Measurements from ENCODE around the gene RDX.
"Not testable (repeated sequence)": the region's sequence is repeated elsewhere in the genome, so short reads cannot be mapped to it uniquely, and the experiment has no call there.

Gene RDX

GRCh38 chr11:110305169-110306018 lies 9.0 kb upstream of the RDX start:
- no peak for DNase-seq

DNA sequence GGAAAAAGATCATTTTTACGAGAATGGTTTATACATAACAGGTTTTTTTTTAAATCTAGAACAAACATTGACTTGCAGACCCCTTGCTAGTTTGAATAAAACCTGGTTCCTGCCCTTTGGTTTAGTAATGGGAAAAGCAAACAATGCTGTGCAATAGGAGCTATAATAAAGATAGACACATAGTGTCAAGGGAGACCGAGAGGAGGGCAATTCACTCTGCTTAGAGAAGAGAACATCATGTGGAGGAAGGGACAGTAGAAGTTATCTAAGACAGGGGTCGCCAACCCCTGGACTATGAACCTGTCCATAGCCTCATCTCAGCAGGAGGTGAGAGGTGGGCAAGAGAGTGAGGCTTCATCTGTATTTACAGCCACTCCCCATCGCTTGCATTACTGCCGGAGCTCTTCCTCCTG lies 7.0 kb upstream of the RDX start:
- DNase-seq, result no peak

- DNase-seq, result no peak
These were observed 5.2 kb upstream of the RDX start for GRCh38 chr11:110301577-110301976.

DNA sequence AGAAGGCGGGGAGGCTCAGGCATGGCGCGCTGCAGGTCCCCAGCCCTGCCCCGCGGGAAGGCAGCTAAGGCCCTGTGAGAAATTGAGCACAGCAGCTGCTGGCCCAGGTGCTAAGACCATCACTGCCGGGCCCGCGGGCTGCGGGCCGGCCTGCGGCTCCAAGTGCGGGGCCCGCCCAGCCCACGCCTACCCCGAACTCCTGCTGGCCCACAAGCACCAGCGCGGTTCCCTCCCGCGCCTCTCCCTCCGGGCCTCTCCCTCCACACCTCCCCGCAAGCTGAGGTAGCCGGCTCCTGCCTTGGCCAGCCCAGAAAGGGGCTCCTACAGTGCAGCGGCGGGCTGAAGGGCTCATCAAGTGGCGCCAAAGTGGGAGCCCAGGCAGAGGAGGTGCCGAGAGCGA lies 4.6 kb upstream of the RDX start:
- no peak for DNase-seq

DNA sequence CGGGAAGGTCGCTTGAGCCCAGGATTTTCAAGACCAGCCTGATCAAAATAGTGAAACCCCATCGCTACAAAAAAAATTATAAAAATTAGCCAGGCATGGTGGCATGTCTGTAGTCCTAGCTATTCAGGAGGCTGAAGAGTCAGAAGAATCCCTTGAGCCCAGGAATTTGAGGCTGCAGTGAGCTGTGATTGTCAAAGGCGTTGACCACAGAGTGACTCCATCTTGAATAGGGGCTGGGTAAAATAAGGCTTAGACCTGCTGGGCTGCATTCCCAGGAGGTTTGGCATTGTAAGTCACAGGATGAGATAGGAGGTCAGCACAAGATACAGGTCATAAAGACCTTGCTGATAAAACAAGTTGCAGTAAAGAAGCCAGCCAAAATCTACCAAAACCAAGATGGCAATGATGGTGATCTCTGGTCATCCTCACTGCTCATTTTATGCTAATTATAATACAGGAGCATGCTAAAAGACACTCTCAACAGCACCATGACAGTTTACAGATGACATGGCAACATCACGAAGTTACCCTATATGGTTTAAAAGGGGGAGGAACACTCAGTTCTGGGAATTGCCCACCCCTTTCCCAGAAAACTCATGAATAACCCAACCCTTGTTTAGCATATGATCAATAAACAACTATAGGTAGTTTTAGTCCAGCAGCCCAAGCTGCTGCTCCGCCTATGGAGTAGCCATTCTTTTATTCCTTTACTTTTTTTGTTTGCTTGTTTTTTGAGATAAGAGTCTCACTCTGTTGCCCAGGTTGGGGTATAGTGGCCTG lies 2.8 kb upstream of the RDX start:
- no peak for DNase-seq

DNA sequence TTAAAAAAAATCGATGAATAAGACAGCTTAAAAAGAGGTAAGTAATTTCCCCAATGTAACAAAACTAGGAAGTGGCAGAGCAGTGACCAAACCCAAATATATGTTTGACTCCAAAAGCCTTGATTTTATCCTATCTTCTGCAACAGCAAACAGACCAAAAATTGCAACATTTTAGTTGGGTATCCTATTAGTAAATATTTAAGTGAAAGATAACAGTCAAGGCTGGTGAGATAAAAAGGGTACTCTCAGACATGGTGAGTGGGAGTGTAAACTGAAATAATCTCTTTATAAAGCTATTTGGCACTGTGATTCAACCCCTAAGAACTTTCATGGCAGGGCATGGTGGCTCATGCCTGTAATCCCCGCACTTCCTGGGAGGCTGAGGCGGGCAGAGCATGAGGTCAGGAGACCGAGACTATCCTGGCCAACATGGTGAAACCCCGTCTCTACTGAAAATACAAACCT lies 1.9 kb upstream of the RDX start:
- no peak for DNase-seq

DNA sequence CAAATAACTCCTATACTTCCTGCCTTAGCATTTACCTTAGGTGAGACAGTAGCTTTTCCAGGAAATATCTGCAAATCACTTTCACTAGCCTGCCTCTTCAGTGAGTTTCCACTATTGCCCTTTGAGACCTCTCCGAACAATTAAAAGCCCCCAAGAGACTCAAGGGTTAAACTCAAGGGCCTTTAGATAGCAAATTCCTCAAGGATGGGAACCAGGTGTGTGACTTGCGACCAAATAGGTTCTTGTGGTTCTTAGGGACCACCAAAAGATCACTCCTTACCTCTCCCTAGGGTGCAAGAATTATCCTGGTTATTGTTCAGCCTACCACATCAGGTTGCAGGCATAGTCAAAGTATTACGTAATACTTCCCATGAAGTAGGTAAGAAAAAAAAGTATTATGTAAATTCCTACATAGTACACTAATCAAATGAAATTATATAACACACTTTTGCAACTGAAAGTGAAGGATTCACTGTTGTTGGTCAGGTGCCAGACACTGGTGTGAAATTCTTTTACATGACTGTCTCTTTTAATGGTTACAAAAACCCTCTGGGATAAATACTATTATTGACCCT lies 1.4 kb upstream of the RDX start:
- no peak for DNase-seq

GRCh38 chr11:110297076-110297725 lies 787 bp upstream of the RDX start:
- DNase-seq, result no peak

GRCh38 chr11:110295531-110296225 lies 736 bp downstream of the RDX start:
- peak; percentile 25 to 26 for DNase-seq

- DNase-seq, result no peak
These were observed 1.3 kb downstream of the RDX start for GRCh38 chr11:110295086-110295485.

DNA sequence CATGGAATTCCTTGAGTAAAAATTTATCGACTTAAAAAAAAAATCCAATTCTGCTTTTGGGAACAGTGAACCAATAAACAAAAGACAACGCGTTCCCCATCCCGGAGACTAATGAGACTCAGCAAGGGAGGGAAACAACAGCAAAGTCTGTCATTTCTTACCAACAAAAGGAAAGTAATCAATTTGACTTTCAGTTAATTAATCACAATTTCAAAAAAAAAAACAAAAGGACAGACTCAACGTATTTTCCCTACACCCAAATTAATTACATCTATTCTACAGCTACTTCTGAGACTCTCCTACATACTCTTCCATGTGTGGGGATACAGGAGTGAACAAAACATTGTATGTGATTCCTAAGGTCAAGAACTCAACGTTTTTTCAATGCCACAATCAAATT lies 1.9 kb downstream of the RDX start:
- no peak for DNase-seq

DNA sequence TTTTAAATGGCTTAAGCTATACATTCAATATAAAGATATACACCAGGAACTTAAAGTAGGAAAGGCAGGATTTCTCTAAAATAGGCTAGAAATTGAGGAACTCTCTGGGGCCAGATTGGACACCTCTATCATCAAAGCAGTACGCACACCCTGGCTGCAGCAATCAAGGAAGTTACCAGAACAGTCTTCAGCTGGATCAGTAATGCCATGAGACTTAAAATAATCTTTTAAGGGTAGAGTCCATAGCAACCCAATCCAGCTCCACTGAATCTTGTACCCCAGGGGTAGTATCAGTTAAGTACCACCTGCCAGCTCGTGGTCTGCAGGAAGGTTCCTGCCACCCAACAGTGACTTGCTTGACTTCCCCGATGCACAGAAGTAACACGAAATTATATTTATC lies 3.0 kb downstream of the RDX start:
- DNase-seq, result no peak

GRCh38 chr11:110292146-110292545 lies 4.3 kb downstream of the RDX start:
- DNase-seq, result not testable (repeated sequence)

DNA sequence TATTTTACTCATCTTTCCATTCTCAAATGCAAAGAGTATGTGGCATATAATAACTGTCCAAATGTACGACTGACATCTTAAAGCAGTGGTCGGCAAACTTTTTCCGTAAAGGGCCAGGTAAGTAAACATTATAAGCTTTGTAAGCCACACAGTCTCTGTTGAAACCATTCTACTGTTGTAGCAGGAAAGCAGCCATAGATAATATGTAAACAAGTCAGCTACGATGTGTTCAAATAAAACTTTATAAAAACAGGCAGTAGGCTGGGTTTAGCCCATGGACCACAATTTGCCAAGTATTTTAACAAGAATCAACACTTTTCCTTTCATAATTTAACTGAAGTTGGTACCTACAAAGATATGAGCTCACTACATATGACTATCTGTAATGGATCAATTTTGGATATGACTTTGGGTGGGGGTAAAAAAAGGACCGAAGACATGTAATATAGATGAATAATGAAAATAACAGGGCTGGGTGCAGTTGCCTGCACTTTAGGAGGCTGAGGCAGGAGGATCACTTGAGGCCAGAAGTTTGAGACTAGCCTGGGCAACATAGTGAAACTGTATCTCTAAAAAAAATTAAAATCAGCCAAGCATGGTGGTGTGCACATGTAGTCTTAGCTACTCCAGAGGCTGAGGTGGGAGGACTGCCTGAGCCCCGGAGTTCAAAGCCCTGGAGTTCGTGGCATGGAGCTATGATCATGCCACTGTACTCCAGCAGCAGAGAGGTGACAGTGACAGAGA lies 5.7 kb downstream of the RDX start:
- DNase-seq, result no peak

DNA sequence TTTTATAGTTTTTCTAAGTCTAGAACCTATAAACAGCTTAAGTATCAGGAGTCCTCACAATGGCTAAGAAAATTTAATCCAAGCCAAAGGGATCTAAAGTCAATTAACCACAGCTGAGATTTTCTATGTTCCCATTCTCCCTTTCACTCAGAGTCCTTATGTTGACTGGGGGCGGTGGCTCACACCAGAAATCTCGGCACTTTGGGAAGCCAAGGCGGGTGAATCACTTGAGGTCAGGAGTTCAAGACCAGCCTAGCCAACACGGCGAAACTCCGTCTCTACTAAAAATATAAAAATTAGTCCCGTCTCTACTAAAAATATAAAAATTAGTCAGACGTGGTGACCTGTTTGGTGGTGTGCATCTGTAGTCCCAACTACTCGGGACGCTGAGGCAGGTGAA lies 6.9 kb downstream of the RDX start:
- no peak for DNase-seq

GRCh38 chr11:110287537-110287936 lies 8.9 kb downstream of the RDX start:
- DNase-seq, result no peak

GRCh38 chr11:110286298-110287040 lies 9.9 kb downstream of the RDX start:
- DNase-seq, result no peak

GRCh38 chr11:110283862-110284261 lies 12.6 kb downstream of the RDX start:
- DNase-seq, result no peak

- DNase-seq, result not testable (repeated sequence)
These were observed 15.8 kb downstream of the RDX start for GRCh38 chr11:110280595-110280994.

DNA sequence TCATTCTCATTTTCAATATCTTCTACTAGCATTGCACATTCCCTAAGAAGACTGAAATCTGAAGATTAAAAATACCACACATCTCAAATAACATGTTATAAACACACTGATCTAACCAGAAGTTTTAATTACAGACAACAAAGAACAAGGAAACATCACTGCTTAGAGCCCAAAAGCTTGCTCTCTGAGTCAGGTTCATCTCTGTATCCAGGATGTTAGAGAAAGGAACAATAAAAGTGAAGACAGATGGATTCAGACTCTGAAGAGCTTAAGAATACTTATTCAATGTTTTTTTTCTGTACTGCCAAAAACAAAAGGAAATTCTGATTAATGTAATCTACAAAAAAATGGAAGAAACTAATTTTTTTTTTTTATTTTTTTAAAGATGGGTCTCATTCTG lies 16.5 kb downstream of the RDX start:
- DNase-seq, result no peak

DNA sequence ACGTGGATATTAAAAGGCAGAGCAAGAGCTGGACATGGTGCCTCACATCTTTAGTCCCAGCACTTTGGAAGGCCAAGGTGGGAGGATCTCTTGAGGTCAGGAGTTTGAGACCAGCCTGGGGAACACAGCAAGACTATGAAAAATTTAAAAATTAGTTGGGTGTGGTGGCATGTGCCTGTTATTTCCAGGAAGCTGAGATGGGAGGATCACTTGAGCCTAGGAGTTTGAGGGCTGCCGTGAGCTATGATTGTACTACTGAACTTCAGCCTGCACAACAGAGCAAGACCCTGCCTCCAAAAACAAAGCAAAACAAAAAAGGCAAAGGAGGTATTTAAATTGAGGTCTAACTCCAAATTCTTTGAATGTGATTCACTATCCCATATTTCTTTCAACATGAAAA lies 23.5 kb downstream of the RDX start:
- no peak for DNase-seq

Measured in activated CD4-positive, alpha-beta T cell treated with anti-CD3 and anti-CD28 coated beads, Interleukin-2, amount 50 U/mL, for 4 hours (primary cell).